ENCODE results near the gene TSPAN16. TPM values are rescaled to one million over a fixed set of nuclear protein-coding genes. Genes with fewer than 3 reads are reported as not detected.
A peak's percentile ranks its signal among the peaks of the same experiment; 100 is the strongest.

The TSPAN16 gene
- total RNA-seq, 1 donor from 2014 or later, result not detected

DNA sequence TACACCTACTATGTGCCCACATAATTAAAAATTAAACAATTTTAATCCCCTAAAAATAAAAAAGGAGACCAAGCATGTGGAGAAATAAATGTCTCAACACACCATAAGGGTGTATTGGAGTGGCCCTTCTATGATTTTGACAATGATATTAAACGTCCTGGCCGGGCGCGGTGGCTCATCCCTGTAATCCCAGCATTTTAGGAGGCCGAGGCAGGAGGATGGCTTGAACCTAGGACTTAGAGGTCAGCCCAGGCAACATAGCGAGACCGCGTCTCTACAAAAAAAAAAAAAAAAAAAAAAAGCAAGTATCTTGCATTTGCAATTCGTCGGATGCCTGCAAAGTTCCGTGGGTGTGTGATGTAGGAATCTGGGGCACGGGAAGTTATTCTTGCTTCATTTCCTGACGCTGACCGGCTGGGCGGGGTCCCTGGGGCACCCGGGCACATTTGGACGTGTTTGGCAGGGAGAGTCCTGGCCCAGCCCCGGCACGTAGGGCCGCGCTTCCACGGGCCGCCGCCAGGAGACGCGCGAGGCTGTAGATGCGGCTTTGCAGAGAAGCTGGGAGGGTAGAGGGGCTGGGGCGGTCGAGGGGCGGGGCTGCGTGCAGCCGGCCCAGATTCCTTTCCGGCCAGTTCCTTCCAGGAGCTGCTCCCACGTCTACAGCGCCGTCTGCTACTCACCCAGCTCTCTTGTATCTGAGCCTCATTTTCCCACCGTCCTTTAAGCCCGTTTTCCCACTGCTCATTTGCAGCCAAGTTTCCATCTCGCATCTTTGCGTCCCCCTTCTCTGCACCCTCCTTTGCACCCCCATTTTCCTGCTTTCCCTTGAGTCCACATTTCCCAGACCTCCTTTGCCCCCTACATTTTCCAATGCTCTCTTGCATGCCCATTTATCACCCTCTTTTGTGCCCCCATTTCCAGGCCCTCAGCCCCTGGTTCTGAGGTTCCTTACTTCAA lies 2.2 kb upstream of the TSPAN16 start:
- no peaks in the 10 kb centered on the region for H3K36me3 Mint-ChIP-seq (ENCODE audit: low read depth, unreplicated experiment)
- no peaks in the 10 kb centered on the region for H3K9me3 Mint-ChIP-seq (ENCODE audit: unreplicated experiment)
- DNase-seq (ENCODE audit: low spot score), result peak; percentile 100

DNA sequence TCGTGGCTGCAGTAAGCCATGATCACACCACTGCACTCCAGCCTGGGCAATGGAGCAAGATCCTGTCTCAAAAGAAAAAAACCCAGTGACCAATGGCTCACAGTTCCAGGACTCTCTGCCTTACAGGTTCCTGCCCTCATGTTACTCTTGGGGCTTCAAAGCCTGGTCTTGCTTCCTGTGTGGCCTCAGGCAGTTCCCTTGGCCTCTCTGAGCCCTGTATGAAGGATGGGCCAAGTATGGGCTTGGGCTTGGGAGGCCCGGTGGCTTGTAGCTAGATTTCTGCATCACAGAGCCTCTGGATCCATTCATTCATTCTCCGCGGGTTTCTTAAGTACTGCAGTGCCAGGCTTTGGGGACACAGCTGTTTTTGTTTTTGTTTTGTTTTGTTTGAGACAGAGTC lies 780 bp upstream of the TSPAN16 start:
- Mint-ChIP-seq H3K27ac (ENCODE audit: unreplicated experiment) (no peak overlapping the region), H3K36me3 (ENCODE audit: low read depth, unreplicated experiment) (peaks cover 2% of the 10 kb centered on the region), H3K27me3 (ENCODE audit: unreplicated experiment) (peaks cover 6% of the 10 kb centered on the region), H3K9me3 (ENCODE audit: unreplicated experiment) (no peaks in the 10 kb centered on the region), H3K4me3 (ENCODE audit: unreplicated experiment) (no peak overlapping the region), H3K4me1 (ENCODE audit: unreplicated experiment) (peaks cover 7% of the 10 kb centered on the region)
- no peak for TF ChIP-seq CTCF (IDR thresholded peaks at IDR 0.05; ENCODE audit: unreplicated experiment)
- no peak for DNase-seq (ENCODE audit: low spot score)

More for the DNA sequence above, 2.2 kb upstream of the TSPAN16 start:
- H3K4me1 Mint-ChIP-seq (ENCODE audit: unreplicated experiment), result peaks cover 7% of the 10 kb centered on the region
- peak overlapping the region; percentile 64 for H3K27ac Mint-ChIP-seq (ENCODE audit: unreplicated experiment)
- TF ChIP-seq CTCF (IDR thresholded peaks at IDR 0.05; ENCODE audit: unreplicated experiment), result peak; percentile 91
- peaks cover 6% of the 10 kb centered on the region for H3K27me3 Mint-ChIP-seq (ENCODE audit: unreplicated experiment)
- H3K4me3 Mint-ChIP-seq (ENCODE audit: unreplicated experiment), result no peak overlapping the region

DNA sequence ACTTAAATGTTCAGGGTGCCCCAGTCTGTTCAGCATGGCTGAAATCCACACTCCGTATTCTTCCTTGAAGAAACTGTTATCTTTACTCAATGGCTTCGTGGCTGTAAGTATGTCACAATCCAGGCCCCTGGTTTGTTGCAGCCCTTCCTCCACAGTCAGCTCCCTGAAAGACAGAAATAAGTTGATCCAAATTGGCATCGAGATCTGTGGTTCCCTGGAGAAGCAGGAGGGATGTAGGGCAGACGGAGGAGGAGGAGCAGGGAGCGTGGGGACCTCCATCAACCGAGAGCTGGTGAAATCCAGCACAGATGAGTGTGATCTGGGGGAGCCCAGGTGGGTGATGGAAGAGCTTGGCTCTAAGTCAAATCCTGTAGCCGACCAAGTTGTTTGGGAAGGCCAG lies 304 bp downstream of the TSPAN16 start:
- Mint-ChIP-seq H3K4me1 (ENCODE audit: unreplicated experiment) (peaks cover 7% of the 10 kb centered on the region), H3K36me3 (ENCODE audit: low read depth, unreplicated experiment) (peaks cover 5% of the 10 kb centered on the region), H3K4me3 (ENCODE audit: unreplicated experiment) (no peak overlapping the region), H3K9me3 (ENCODE audit: unreplicated experiment) (no peaks in the 10 kb centered on the region), H3K27me3 (ENCODE audit: unreplicated experiment) (peaks cover 11% of the 10 kb centered on the region), H3K27ac (ENCODE audit: unreplicated experiment) (no peak overlapping the region)
- DNase-seq (ENCODE audit: low spot score), result no peak
- TF ChIP-seq CTCF (IDR thresholded peaks at IDR 0.05; ENCODE audit: unreplicated experiment), result no peak

GRCh38 chr19:11299946-11300810 lies 4.2 kb downstream of the TSPAN16 start:
- no peaks in the 10 kb centered on the region for H3K9me3 Mint-ChIP-seq (ENCODE audit: unreplicated experiment)
- no peak for TF ChIP-seq CTCF (IDR thresholded peaks at IDR 0.05; ENCODE audit: unreplicated experiment)
- H3K27me3 Mint-ChIP-seq (ENCODE audit: unreplicated experiment), result peaks cover 7% of the 10 kb centered on the region
- no peak overlapping the region for H3K4me3 Mint-ChIP-seq (ENCODE audit: unreplicated experiment)
- H3K36me3 Mint-ChIP-seq (ENCODE audit: low read depth, unreplicated experiment), result peaks cover 5% of the 10 kb centered on the region
- peaks cover 2% of the 10 kb centered on the region for H3K4me1 Mint-ChIP-seq (ENCODE audit: unreplicated experiment)
- no peak overlapping the region for H3K27ac Mint-ChIP-seq (ENCODE audit: unreplicated experiment)
- DNase-seq (ENCODE audit: low spot score), result no peak
